C4-2B (cell line): ENCODE measurements around the gene CHCHD6.

Experiments used
- H3K27ac ChIP-seq: fragments of 450-650 bp; 2 replicates; pipeline ENCODE4 v1.5.1; 2017
- ZFX ChIP-seq: fragments of 450-650 bp; IDR thresholded peaks from 2 replicates; pipeline ENCODE4 v1.6.1; 2017
- TF ChIP-seq, protein P1 (sequence below): fragments of 450-650 bp; conservative IDR thresholded peaks from 2 replicates; pipeline ENCODE4 v1.5.1; 2017; ENCODE audit warnings: mild to moderate bottlenecking

The CHCHD6 gene

DNA sequence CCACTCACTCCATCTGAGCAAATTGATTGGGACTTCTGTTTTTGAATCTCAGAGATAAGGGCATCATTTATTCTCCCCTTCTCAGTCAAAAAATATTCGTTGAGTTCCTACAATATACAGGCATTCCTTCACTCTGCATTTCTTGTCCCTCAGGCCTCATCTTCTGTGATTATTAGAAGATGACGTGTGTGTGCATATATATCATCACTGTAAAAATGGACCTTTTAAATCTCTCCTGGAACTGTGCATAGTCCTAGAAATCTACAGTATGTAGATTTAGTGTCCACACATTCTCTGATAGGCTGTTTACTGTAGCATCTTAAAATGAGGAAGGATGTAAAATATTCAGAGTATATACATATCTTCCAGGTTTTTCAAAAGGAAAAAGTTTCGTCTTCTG lies 235.7 kb downstream of the CHCHD6 start:
- TF ChIP-seq ZFX, result no peak
- TF ChIP-seq, protein P1, sequence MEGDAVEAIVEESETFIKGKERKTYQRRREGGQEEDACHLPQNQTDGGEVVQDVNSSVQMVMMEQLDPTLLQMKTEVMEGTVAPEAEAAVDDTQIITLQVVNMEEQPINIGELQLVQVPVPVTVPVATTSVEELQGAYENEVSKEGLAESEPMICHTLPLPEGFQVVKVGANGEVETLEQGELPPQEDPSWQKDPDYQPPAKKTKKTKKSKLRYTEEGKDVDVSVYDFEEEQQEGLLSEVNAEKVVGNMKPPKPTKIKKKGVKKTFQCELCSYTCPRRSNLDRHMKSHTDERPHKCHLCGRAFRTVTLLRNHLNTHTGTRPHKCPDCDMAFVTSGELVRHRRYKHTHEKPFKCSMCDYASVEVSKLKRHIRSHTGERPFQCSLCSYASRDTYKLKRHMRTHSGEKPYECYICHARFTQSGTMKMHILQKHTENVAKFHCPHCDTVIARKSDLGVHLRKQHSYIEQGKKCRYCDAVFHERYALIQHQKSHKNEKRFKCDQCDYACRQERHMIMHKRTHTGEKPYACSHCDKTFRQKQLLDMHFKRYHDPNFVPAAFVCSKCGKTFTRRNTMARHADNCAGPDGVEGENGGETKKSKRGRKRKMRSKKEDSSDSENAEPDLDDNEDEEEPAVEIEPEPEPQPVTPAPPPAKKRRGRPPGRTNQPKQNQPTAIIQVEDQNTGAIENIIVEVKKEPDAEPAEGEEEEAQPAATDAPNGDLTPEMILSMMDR, result no peak
- no peak overlapping the region for H3K27ac ChIP-seq

DNA sequence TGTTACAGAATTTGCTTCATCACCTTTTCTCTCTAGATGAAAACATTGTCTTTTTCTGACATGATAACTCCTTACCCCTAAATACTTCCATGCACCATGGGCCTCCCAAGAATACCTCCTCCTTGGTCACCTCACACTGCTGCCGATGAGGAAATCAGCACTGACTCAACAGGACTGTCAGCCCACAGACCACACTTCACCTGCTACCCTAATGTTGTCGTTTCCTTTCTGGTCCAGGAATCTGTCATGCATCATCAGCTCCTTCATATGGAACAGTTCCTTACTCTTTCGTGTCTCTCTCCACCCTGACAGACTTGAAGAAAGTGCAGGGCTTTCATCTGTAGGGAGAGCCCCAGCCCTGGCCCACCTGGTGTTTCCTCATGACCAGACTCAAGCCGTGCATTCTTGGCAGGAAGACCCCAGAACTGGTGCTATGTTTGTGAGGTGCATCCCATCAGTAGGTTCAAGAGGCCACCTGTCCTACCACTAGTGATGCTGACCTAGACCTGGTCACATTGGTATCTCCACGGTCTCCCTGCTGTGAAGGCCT lies 237.8 kb downstream of the CHCHD6 start:
- no peak for TF ChIP-seq ZFX
- H3K27ac ChIP-seq, result no peak overlapping the region

DNA sequence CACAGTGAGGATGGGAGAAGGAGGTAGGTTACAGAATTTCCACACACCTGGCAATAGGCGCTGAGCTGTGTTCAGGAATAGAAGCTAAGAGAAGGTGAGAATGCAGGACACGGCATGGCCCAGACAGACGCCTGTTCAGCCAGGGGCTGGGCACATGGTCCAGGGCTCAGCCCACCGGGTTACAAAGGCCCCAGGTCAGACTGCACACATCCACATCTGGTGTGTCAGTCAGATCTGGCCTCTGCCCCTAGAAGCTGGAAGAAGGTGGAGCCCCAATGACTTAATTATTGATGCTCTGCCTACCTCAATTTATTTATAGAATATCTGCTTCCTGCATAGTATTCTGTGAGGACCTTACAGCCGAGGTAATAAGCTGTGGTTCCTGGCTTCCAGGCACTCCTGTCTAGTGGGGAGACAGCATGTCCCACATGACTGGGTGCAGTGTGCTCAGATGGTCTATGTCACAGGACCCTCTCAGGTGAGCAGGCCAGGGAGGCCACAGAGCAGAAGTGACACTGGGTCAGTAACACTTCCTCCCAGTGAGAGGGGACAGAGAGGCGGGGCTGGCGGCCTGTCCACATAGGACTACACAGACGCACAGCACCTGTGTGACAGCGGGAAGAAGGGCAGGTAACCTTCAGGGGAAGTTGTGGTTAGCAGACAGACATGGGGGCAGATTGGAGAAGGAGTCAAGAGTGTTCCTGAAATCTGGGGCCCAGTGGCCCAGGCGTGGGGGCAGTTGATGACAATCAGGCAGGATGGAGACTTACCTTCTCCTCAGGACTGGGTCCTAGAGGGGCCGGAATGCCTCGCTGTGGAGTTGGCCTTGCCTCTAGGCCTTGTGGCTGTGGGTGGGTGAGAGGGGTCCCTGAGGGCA lies 240.3 kb downstream of the CHCHD6 start:
- TF ChIP-seq, protein P1, result no peak
- no peak for TF ChIP-seq ZFX
- no peak overlapping the region for H3K27ac ChIP-seq

DNA sequence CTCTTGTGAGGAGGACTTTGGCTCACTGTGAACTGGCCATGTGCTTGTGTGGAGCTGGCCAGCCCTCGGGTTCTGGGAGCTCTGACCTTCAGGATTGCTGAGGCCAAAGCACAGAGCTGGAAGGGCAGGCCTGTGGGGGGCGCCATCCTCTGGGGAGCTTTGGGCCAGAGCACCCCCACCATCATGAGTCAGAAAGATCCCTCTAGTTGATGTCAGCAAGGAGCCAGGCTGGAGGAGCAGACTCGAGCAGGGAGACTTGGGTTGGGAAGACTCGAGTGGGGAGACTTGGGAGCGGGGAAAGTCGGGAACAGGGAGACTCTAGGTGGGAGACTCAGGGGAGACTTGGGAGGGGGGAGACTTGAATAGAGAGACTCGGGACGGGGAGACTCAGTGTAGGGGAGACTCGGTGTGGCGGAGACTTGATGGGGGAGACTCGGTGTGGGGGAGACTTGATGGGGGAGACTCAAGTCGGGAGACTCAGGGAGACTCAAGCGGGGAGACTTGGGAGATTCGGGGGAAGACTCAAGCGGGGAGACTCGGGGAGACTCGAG lies 241.2 kb downstream of the CHCHD6 start:
- TF ChIP-seq, protein P1, result no peak
- TF ChIP-seq ZFX, result no peak
- no peak overlapping the region for H3K27ac ChIP-seq

GRCh38 chr3:126945891-126946290 lies 241.9 kb downstream of the CHCHD6 start:
- TF ChIP-seq, protein P1, result no peak
- no peak for TF ChIP-seq ZFX
- no peak overlapping the region for H3K27ac ChIP-seq

- H3K27ac ChIP-seq, result no peak overlapping the region
- TF ChIP-seq, protein P1, result no peak
- TF ChIP-seq ZFX, result no peak
These were observed 242.4 kb downstream of the CHCHD6 start for GRCh38 chr3:126946405-126946804.

GRCh38 chr3:126947429-126947828 lies 243.4 kb downstream of the CHCHD6 start:
- no peak for TF ChIP-seq ZFX
- TF ChIP-seq, protein P1, result no peak
- no peak overlapping the region for H3K27ac ChIP-seq
